Ishikawa (cell line): ENCODE results near the gene LGI4.

Source experiments
- CEBPB ChIP-seq: IDR thresholded peaks from 2 replicates; pipeline ENCODE4 v1.6.1; 2012
- EP300 ChIP-seq: IDR thresholded peaks from 2 replicates; pipeline ENCODE4 v1.6.1; 2012; ENCODE audit warnings: borderline replicate concordance
- RAD21 ChIP-seq: IDR thresholded peaks from 2 replicates; pipeline ENCODE4 v1.6.1; 2012; ENCODE audit warnings: low read depth
- REST ChIP-seq: IDR thresholded peaks from 2 replicates; pipeline ENCODE4 v1.6.1; 2012; ENCODE audit warnings: low read depth, mild to moderate bottlenecking
- TEAD4 ChIP-seq: IDR thresholded peaks from 2 replicates; pipeline ENCODE4 v1.6.1; 2012
- YY1 ChIP-seq: IDR thresholded peaks from 2 replicates; pipeline ENCODE4 v1.6.1; 2012; ENCODE audit warnings: low read depth
- TF ChIP-seq, protein P1 (sequence below): IDR thresholded peaks from 2 replicates; pipeline ENCODE4 v1.6.1; 2012

GRCh38 chr19:35136231-35136630 lies 1.4 kb upstream of the LGI4 start:
- TF ChIP-seq RAD21 (no peak), YY1 (no peak), EP300 (no peak), REST (no peak), TEAD4 (no peak), CEBPB (no peak)
- TF ChIP-seq, protein P1, sequence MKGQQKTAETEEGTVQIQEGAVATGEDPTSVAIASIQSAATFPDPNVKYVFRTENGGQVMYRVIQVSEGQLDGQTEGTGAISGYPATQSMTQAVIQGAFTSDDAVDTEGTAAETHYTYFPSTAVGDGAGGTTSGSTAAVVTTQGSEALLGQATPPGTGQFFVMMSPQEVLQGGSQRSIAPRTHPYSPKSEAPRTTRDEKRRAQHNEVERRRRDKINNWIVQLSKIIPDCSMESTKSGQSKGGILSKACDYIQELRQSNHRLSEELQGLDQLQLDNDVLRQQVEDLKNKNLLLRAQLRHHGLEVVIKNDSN = no peak
